NCI-H187 (cell line): ENCODE results near the gene GRIK1.

Source experiments
- DNase-seq, 2 experiments: peaks; one replicate each; lab custom pipeline; 2025; lab: John Stamatoyannopoulos, UW

Gene GRIK1

DNA sequence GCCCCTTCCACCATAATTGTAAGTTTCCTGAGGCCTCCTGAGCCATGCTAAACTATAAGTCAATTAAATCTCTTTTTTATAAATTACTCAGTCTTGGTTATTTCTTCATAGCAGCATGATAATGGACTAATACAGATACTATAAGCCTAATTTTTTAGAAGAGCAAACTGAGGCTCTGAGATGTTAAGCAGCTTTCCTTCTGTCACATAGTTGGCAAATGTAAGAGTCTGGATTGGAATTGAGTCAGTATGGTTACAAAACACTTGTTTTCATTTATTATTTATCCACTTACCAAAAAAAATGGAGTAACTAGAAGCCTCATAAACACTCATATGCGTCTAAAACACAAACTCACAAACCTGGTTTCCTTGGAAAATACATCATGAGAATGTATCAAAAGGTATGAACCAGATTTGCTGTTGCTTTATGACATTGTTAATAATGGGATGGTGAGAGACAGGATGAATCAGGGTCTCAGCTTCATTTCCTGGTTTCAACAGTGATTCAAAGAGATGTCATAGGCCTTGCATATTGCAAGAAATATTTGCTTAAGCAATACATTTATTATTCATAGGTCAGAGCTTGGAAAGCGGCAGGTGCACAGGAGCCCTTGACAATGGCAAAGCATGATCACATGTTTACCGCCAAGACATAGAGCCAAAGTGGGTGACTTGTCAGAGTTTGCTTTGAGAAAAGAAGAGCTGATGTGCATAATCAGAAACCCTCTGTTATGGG lies 221.5 kb downstream of the GRIK1 start:
- no peak for DNase-seq

DNA sequence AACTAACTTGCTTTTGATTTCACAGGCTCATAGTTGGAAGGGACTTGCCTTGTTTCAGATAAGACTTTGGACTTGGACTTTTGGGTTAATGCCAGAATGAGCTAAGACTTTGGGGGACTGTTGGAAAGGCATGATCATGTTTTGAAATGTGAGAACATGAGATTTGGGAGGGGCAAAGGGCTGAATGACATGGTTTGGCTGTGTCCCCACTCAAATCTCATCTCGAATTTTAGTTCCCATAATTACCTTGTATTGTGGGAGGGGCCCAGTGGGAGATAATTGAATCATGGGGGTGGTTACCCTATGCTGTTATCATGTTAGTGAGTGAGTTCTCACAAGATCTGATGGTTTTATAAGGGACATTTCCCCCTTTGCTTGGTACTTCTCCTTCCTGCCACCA lies 222.1 kb downstream of the GRIK1 start:
- DNase-seq = no peak

DNA sequence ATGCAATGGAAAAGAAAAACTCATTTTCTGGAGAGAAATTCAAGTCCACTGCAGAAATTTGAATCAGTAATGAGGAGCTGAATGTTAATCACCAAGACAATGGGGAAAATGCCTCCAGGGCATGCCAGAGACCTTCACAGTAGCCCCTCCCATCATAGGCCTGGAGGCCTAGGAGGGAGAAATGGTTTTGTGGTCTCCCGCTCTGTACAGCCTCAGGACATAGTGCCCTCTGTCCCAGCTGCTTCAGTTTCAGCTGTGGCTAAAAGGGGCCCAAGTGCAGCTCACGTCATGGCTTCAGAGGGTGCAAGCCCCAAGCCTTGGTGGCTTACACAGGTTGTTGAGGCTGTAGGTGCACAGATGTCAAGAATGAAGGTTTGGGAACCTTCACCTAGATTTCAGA lies 223.0 kb downstream of the GRIK1 start:
- DNase-seq = no peak

DNA sequence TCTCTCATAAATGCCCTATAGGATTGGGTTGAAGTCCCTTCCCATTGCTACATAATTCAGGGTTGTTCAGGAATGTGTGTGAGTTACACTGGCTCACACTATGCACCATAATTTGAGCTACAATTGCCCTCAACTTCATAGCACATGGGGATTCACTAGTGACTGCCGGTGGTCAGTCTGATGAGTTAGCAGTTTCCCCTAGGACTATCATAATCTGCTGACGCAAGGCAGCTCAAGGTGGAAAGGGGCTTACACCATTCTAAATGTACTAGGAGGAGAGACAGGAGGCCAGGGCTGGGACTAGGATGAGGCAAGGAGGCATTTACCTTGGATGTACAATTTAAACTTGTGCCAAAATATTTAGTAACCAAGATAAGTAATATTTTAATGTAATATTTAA lies 224.7 kb downstream of the GRIK1 start:
- no peak for DNase-seq

DNA sequence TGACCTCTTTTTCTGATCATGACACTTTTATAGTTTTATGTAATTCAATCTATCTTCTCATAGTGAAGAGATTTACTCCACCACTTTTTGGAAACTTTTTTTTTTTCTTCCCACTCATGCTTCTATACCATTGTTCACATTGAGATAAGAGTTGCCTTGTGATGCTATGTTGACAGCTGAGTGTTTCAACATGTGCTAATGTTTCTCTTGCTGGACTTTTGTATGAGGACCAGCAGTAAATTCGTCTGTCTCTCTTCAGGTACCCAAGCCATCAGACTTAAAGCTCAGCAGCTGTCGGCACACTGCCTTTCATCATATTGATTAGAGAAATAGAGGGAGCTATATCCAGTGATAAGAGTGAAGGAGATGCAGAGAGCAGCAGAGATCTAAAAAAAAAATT lies 227.0 kb downstream of the GRIK1 start:
- DNase-seq = no peak

DNA sequence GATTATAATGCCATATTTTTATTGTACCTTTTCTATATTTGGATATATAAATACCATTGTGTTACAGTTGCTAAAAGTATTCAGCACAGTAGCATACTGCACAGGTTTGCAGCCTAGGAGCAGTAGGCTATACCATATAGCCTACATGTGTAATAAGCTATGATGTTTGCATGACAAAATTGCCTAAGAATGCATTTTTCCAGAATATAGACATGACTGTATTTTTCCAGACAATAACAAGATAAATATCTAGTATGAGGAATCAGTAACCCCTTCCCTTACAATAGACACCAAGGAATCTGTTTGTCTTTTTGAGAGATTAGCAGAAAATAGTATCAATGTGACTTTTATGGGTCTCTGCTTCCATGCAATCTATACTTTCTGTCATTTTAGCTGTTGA lies 228.6 kb downstream of the GRIK1 start:
- no peak for DNase-seq

DNA sequence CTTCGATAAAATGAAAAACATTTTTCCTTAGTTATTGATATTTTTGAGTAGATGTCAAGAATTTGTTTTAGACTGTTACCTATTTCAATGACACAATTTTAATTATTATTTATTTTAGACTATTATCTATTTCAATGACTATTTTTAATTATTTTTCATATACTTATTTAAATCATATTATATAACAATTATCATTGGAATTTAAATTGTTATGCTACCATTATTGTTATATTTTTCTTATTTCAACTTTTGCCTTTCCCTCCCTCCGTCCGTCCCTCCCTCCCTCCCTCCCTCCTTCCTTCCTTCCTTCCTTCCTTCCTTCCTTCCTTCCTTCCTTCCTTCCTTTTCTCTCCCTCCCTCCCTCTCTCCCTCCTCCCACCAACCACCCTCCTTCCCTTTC lies 229.3 kb downstream of the GRIK1 start:
- no peak for DNase-seq

DNA sequence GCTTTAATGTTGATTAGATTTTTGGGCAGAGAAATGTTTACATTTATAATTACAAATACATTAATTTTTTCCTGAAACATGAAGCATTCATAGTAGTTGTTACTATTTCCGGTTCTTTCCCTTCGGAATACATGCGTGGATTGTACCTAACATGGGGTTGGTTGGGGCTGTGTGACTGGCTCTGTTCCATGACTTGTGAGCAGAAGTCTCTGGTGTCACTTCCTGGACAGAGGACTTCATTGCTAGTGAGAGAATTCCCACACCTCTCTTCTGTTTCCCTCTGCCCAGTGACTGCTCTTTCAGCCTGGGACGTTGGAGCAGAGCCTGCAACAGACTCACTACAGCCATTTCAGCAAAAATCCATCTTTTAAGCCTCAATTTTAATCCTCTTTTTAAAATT lies 231.4 kb downstream of the GRIK1 start:
- no peak for DNase-seq

DNA sequence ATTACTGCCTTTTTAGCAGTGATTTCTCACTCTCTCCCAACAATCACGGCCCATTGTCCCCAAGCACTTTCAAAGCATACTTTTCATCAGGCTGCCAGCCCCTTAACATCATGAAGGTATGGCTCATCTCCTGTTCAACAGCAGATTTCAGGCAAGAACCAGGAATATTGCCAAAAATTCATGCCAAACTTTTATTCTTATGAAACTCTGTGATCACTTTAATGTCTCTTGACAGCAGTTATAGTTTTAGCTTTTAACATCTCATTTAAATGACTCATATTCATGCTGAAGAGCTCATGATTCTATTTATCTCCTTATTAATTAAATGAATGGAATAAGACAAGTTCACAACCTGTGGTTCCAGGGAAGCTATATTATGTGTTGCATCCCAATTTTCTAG lies 235.1 kb downstream of the GRIK1 start:
- no peak for DNase-seq

DNA sequence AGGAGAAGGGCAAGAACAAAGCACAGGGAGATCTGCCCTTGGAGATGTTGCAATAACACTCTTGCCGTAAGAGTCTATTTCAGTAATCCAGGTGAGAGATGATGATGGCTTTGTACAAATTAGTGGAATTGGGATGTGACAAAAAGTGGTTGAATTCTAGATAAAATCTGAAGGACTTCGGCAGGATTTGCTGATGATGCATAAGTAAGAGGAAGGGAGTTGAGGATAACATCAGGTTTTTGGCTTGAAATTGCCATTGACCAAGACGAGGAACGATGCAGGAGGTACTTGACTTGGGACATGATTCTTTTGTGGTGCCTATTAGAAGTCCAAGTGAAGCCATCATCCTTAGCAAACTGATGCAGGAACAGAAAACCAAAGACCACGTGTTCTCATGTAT lies 238.1 kb downstream of the GRIK1 start:
- no peak for DNase-seq

DNA sequence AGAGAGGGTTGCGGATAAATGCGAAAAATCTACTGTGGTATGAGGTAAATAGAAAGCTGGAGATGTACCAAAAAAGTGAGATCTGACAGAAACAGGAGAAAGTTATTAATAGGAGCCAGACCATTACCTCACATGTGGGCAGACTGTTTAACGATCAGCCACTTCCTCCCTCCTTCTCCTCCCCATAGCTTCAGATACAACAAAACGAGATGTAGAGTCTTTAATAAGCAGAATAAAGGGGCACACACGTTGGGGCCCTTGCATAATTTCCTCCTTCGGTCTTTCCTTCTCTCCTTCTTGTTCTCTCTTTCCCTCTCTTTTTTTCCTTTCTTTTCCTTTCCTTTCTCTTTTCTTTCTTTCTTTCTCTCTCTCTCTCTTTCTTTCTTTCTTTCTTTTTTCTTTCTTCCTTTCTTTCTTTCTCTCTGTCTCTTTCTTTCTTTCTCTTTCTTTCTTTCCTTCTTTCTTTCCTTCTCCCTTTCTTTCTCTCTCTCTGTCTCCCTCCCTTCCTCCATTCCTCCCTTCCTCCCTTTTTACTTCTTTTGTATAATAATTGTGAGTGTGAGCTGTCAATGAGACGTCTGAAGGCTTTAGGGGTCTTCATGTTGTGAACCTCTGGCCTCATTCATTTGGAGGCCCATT lies 242.1 kb downstream of the GRIK1 start:
- DNase-seq = no peak

DNA sequence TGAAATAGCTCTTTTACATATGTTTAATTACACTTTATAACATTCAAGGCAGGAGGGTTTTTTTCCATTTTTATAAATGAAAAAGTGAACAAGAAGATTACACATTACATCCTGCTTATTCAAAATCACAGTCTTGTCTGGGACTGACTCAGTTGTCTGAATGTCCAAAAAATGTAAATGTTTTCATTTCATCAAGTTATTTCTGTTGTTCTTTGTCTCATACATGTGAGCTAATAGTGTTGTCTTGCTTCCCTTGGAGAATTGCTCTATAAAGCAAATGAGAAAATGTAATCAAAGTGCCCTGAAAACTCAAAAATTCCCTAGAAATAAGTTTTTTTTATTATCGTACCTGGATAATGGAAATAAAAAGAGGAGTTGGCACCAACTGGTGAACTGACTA lies 242.9 kb downstream of the GRIK1 start:
- no peak for DNase-seq

DNA sequence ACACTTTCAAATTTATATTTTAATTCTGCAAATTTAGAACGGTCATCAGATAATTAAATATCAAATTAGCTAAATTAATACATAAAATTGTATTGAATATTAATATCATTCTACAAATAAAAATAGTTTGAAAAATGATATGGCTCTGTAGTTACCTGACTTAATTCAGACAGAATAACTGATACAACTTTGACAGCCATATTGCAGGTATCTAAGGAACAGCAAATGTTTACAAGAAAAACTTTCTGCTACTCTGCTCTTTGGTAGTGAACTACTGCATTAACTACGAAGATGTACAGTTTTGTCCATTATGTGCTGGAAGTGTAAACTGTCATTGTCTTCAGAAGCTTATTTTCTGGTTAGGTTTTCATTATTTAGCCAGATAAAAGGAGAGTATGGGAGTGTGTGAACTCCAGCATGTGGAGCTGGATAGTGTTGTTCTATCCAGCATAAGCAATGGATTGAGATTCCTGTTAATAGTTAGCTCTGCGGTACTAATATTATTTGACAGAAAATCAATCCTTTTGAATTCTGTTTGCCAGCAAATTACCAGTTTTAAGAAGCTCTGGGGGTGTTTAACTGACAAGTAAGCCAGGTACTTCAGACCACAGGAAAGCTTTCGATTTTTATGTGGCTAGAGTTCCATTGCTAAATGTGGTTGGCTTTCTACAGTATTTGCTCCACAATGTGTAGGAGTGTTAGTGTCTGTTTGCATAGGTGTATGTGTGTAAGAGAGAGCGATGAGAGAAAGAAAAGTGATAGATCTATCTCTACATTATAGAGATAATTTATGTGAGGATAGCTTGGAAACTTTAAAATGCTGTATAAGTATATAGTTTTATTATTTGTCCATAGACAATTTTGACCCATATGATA lies 247.9 kb downstream of the GRIK1 start:
- no peak for DNase-seq

DNA sequence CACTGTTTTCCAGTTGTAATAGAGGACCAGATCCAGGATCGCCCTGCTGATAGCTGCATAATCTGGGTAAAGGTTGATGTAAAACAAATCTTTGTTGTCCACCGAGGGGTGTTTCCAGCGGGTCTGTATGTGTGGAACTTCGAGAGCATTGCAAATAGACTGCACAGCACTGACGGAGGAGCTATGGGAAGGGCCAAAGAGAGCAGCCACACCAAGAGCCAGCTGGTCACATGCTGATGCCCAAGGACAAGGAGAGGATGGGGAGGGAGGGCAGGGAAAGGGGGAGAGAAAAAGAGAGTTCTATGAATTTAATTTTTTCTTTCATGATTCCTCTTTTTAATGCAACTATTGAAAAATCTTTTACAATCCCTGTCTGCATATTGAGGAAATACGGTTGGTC lies 250.0 kb downstream of the GRIK1 start:
- no peak for DNase-seq

DNA sequence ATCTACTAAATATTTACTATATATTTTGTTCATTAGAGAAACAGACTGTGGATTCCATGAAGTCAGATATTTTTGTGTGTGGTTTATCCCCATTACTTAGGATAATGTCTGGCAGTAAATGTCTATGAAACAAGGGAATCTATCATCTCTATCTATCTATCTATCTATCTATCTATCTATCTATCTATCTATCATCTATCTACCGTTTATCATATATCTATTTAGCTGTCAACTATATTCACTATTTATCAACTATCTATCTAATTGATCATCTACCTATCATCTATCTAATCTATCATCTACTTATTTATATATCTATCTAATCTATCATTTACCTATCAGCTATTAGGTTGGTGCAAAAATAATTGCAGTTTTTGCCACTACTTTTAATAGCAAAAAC lies 255.7 kb downstream of the GRIK1 start:
- DNase-seq = no peak

DNA sequence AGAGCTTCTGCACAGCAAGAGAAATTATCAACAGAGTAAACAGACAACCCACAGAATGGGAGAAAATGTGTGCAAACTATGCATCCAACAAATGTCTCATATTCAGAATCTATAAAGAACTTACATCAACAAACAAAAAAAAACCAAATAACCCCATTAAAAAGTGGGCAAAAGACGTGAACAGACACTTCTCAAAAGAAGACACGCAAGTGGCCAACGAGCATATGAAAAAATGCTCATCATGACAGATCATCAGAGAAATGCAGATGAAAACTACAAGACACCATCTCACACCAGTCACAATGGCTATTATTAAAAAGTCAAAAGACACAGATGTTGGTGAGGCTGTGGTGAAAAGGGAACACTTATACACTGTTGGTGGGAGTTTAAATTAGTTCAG lies 257.0 kb downstream of the GRIK1 start:
- DNase-seq = no peak

DNA sequence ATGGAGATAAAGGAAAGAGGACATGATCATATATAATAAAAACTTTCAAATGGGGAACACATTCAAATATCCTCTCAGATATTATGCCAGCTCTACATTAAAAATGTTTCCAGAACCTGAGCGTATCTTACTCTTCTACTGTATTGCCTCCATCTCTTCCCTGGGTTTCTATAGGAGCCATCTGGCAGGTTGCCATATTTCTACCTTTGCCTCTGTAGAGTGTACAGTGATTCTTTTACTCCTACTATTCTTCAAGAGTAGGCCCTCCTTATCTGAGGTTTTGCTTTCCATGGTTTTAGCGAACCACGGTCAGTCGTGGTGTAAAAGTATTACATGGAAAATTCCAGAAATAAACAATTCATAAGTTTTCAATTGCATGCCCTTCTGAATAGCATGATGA lies 259.5 kb downstream of the GRIK1 start:
- no peak for DNase-seq

DNA sequence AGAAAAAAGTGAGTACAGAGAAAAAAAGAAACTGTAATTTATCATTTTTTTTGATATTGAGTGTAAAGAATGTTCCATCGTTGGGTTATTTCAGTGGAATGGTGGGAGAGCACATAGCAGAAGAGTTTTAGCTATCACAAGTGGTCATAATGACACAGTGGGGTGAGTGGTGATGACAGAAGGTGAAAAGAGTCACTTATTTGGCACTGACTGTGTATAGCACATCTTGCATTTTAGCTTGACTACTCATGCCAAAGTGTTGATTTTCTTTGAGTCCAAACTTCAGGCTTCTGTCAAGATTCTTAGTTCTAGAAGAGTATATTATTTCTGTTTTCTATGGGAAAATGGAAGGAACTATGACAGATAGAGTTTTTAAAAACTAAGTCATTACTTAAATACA lies 261.2 kb downstream of the GRIK1 start:
- no peak for DNase-seq

DNA sequence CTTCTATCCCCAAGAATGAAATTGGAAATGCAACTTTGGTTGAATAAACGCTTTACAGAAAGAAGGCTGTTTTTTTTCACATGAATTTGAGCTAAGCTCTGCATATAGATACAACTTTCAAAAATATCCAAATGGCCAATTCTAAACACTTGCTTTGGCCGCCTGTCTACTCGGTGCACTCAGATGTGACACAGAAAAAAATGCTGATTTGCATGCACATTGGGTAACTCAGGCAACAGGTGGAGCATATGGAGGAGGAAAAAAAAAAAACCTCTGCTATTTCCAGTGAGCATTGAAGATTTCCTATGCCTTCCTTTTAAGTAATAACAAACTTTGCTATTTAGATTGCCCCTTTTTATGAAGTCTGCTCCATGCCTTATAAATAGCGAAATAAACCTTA lies 262.5 kb downstream of the GRIK1 start:
- no peak for DNase-seq

DNA sequence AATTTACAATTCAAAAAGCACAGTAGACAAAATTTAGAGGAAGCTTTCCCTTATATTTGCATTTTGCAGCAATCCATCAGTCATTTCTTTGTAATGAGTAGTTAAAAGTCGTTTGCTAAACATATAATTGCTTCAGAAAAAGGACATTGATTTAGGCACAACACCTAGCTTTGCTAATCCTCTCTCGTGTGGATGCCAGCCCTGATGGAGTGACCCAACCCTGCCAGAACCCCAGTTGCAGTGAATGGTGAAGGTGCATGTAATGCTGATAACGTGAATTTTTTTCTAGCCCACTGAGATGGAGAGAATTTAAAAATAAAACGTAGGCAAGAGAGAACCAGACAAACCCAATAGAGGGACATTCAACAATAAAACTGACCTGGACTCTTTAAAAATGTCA lies 263.4 kb downstream of the GRIK1 start:
- no peak for DNase-seq

DNA sequence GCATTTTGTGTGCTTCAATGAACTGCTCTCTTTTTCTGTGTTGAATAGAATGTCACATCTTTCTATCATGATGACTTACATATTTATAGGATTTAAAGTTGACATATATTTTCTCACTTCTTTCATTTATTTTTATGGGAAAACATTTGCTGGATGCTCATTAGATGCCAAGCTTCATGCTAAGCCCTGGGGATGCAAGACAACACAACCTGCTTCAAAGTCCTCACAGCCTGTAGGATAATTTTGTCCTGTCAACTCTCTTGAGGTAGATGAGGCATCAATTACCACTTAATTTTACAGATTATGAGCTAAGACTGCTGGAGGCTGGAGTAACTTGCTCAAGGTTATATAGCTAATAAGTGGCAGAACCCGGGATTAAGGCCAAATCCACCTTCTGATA lies 264.3 kb downstream of the GRIK1 start:
- no peak for DNase-seq

DNA sequence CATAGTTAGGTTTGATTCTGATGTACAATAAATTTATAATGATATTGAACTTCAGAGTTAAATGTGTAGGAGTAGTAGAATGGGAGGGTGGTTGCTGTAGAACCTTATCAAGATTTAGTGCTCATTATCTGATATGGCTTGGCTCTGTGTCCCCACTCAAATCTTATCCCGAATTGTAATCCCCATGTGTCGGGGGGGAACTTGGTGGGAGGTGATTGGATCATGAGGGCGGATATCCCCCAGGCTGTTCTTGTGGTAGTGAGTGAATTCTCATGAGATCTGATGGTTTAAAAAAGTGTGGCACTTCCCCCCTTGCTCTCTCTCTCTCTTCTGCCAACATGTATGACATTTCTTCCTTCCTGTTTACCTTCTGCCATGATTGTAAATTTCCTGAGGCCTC lies 265.5 kb downstream of the GRIK1 start:
- DNase-seq = no peak

DNA sequence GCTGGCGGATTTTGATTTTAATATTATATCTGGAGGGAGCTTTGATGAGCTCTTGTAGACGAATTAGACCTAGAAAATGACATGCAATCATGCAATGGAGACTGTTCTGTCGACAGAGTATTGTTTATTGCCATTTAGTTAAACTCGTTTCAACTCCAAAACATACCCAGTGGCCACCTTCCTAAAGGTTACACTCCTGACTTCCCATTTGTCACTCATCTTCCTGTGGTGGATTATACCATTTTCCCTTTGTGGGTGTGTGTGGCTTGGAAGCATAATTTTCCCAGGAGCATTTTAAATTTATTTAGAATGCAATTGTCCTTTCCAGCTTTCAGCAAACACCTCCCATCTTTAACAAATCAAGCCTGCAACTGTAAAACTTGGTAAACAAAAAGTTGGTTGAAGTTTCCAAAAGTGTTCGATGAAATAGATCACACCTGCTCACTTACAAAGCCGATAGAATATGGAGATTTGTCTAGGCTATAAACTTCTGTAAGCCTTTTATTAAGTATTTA lies 266.6 kb downstream of the GRIK1 start:
- DNase-seq = no peak
